ENCODE results near the gene SLC66A2.
"Not testable (repeated sequence)": the region's sequence is repeated elsewhere in the genome, so short reads cannot be mapped to it uniquely, and the experiment has no call there.

SLC66A2 gene

GRCh38 chr18:79951545-79952455 is at the start of gene SLC66A2:
TSS of gene SLC66A2 (minus strand) at chr18:79951653. CDS start at chr18:79950926, 727 bp downstream.
- peak; percentile 31 for DNase-seq (ENCODE audit: low spot score)

GRCh38 chr18:80000877-80001276 is 49.4 kb upstream of the SLC66A2 start:
- no peak for DNase-seq (ENCODE audit: low spot score)

GRCh38 chr18:79999701-80000100 is 48.2 kb upstream of the SLC66A2 start:
- DNase-seq (ENCODE audit: low spot score): not testable (repeated sequence)

- no peak for DNase-seq (ENCODE audit: low spot score)
Observed at GRCh38 chr18:79991494-79991893, 40.0 kb upstream of the SLC66A2 start.

GRCh38 chr18:79989195-79989497 is 37.7 kb upstream of the SLC66A2 start:
- no peak for DNase-seq (ENCODE audit: low spot score)

DNA sequence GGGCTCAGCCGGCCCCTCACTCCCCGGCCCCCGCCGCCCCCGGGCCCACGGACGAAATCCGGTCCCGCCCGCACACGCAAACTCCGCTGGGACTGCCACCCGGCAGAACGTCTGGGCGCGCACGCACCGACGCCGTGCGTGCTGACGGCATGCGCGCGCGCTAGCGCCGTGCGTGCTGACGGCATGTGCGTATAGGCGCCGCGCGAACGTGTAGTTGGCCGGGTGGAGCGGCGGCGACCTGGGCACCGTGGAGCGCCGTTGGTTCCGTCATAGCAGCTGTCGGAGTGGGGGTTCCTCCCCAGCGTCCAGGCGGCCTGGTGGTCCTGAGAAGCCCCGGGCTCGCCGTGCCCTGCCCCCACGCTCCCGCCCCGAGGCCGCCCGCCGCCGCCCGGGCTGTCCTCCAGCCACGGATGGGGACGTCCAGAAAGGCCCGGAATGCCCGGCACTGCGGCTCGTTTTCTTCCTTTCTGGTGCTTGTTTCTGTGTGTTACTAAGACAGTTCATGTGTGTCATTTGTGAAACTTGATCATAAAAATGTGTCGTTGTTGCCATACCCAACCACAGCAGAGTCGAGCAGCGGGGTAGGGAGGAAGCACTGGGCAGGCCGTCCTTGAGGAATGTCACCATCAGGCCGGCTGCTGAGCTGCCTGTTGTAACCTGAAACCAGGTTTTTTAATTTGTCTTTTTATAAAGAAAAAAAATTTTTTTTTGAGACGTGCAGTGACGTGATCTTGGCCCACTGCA is 37.2 kb upstream of the SLC66A2 start, which contains the start of gene TXNL4A:
TSS of gene TXNL4A (minus strand) at position 113 of the 744 bp plus-strand sequence. CDS start 171 bp downstream, outside the sequence.
- peak; percentile 64 for DNase-seq (ENCODE audit: low spot score)

GRCh38 chr18:79988071-79988450 is 36.6 kb upstream of the SLC66A2 start:
- DNase-seq (ENCODE audit: low spot score): peak; percentile 31

DNA sequence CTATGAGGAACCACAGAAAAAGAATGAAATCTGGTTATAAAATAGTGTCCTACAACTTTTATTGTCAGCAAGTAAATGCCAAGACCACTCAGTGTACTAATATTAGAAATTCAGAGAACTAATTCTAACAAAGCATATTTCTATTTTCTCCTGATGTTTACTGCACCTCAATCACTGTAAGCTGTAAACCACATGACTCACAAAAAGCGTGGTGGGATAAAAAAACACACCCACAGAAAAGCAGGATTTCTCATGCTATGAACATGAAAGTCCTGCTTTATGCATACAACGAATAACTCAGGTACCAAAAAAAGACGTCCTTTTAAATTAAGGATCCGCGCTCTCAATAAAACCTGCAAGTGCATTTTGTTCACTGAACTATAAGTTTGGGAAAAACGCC is 36.1 kb upstream of the SLC66A2 start:
- no peak for DNase-seq (ENCODE audit: low spot score)

DNA sequence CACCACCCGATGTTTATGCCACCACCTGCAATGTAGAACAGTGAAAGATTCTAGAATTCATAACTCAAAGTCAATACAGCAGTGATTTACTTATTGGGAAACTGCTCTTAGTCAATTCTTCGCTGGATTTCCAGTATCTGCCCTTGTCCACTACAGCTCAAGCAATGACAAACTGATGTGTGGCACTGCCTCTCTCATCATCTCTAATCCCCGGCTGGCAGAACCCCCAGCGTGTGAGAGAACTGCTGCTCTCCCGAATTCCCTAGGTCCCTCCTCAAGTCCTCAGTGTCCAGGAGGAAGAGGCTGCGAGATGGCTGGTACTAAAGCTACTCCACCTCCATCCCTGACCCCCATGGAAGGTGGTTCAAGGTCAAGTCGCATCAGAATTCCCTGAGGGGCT is 35.3 kb upstream of the SLC66A2 start:
- DNase-seq (ENCODE audit: low spot score): no peak

DNA sequence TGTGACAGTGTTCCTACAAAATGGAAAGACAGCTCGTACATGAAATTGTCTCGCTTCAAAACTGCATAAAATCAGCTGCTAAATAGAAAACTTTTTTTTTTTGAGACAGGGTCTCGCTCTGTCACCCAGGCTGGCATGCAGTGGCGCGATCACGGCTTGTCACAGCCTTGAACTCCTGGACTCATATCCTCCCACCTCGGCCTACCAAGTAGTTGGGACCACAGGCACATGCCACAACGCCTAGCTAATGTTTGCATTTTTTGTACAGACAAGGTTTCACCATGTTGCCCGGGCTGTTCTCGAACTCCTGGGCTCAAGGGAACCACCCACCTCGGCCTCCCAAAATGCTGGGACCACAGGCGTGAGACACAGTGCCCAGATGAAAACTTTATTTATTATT is 33.7 kb upstream of the SLC66A2 start:
- DNase-seq (ENCODE audit: low spot score): no peak

DNA sequence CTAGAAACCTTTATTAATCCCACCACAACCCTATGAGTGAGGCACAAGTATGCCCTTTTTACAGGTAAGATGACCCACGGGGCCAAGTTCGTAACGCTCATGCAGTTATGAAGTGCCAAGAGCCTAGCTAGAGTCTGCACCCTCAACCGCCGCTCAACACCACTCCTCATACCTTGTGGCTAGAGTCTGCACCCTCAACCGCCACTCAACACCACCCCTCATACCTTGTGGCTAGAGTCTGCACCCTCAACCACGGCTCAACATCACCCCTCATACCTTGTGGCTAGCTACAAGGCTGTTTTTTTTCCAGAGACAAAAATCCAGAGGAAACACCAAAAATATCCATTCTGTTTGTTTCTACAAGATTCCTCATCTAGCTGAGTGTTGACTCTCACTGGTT is 32.3 kb upstream of the SLC66A2 start:
- DNase-seq (ENCODE audit: low spot score): no peak

GRCh38 chr18:79983253-79983652 is 31.8 kb upstream of the SLC66A2 start:
- DNase-seq (ENCODE audit: low spot score): no peak

DNA sequence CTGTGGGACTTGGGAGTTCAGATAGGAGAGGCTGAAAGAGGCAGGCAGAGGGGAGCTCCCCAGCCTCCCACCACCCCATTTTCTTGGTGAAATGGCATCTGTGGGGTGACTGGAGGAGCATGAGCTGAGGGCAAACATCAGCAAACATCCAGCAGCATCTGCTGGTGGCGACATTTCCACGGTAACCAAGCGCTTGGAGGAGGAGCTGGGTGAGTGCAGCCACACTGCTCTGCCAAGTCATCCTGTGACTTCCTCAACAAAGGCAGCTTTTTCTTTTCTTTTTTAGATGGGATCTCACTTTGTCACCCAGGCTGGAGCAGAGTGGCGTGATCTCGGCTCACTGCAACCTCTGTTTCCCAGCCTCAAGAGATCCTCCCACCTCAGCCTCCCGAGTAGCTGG is 31.3 kb upstream of the SLC66A2 start:
- no peak for DNase-seq (ENCODE audit: low spot score)

DNA sequence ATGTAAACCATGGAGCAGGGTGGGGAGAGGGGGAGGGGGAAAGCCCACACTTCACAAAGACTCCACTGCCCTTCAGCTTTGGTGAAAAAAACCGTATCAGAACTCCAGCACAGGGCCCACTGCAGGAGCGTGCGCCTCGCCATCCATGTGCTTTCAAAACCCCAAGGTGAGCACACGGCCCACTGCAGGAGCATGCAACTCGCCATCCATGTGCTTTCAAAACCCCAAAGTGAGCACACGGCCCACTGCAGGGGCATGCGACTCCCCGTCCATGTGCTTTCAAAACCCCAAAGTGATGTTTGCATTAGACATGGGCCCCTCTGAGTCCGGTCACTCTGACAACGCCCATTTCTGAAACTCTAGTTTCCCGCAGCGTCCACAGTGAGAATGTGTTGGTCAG is 29.1 kb upstream of the SLC66A2 start:
- DNase-seq (ENCODE audit: low spot score): no peak

- DNase-seq (ENCODE audit: low spot score): no peak
Observed at GRCh38 chr18:79979843-79980242, 28.4 kb upstream of the SLC66A2 start.

GRCh38 chr18:79975985-79976680 is 24.7 kb upstream of the SLC66A2 start:
- no peak for DNase-seq (ENCODE audit: low spot score)

- DNase-seq (ENCODE audit: low spot score): no peak
Observed at GRCh38 chr18:79975043-79975442, 23.6 kb upstream of the SLC66A2 start.

DNA sequence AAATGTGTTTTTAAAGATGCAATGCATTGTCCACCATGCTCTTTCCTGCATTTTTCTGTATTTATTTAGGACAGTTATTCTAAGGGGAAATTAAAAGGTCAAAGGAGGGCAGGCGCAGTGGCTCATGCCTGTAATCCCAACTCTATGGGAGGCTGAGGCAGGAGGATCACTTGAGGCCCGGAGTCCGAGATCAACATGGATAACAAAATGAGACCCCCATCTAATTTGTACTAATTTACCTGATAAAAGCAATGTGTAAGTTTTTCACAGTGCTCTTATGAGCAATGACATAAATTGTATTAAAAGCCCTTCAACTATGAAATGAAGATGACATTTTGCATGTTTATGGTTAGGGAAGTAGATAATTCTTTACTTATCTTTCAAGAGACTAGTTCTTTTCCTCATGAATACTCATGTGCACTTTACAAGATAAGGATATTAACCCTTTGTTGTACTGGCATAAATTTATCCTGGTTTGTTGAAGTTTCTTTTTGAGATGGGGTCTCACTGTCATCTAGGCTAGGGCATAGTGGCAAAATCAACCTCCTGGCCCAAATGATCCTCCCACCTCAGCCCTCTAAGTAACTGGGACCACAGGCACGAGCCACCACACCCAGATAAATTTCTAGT is 22.7 kb upstream of the SLC66A2 start:
- DNase-seq (ENCODE audit: low spot score): no peak

GRCh38 chr18:79973517-79973916 is 22.1 kb upstream of the SLC66A2 start:
- DNase-seq (ENCODE audit: low spot score): no peak

- no peak for DNase-seq (ENCODE audit: low spot score)
Observed at GRCh38 chr18:79972720-79973119, 21.3 kb upstream of the SLC66A2 start.

DNA sequence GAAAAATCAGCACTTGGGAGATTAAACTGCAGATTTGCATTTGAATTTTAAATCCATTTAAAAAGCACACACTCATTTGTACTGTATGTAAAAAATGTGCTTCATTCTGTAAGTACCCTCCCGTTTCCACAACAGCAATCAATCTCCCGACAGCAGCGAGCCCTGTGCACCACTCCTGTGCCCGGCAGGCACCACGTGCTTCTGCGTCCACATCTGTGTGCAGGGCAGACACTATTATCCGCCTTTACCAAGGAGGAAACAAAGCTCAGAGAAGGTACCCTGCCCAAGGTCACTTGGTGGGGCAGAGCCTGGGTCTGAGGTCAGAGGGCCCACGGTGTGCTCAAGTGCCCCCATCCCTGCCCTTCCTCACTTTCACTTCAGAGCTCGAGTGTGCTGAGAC is 20.5 kb upstream of the SLC66A2 start:
- DNase-seq (ENCODE audit: low spot score): no peak
